Mesothelial cell of epicardium (in vitro differentiated cells): ENCODE results near the gene GREM1. TPM values are rescaled to one million over a fixed set of nuclear protein-coding genes. Genes with fewer than 3 reads are reported as not detected.

Experiments
- DNase-seq, 2 experiments: peaks; one replicate each; pipeline ENCODE4 v3.0.0; 2021; ENCODE audit warnings: low spot score in 2 of 2; ENCODE audit not compliant: unreplicated experiment in 2 of 2
- H3K27ac Mint-ChIP-seq: 2 replicates; pipeline ENCODE4 v1.8.0; 2021; ENCODE audit warnings: mixed read lengths
- H3K27me3 Mint-ChIP-seq: 2 replicates; pipeline ENCODE4 v1.8.0; 2021; ENCODE audit warnings: low read depth, mixed read lengths
- H3K36me3 Mint-ChIP-seq: 2 replicates; pipeline ENCODE4 v1.8.0; 2021; ENCODE audit warnings: mixed read lengths
- H3K4me1 Mint-ChIP-seq: 2 replicates; pipeline ENCODE4 v1.8.0; 2021; ENCODE audit warnings: mixed read lengths
- H3K4me3 Mint-ChIP-seq: 2 replicates; pipeline ENCODE4 v1.8.0; 2021; ENCODE audit warnings: mild to moderate bottlenecking, moderate library complexity, mixed read lengths
- H3K9me3 Mint-ChIP-seq: 2 replicates; pipeline ENCODE4 v1.8.0; 2021; ENCODE audit warnings: mixed read lengths
- total RNA-seq: library from RNA; stranded (reverse); gene quantifications from 3 replicates; pipeline ENCODE4 v1.2.1, GENCODE V29; 2021
- TF ChIP-seq, protein P1 (sequence below): fragments of 200-600 bp; sonication (generic); IDR thresholded peaks from one replicate; pipeline ENCODE4 v1.5.0; 2021; ENCODE audit warnings: antibody characterized with exemption; ENCODE audit not compliant: unreplicated experiment

Gene GREM1
- total RNA-seq, 1 donor from 2014 or later, result 2.2 TPM

DNA sequence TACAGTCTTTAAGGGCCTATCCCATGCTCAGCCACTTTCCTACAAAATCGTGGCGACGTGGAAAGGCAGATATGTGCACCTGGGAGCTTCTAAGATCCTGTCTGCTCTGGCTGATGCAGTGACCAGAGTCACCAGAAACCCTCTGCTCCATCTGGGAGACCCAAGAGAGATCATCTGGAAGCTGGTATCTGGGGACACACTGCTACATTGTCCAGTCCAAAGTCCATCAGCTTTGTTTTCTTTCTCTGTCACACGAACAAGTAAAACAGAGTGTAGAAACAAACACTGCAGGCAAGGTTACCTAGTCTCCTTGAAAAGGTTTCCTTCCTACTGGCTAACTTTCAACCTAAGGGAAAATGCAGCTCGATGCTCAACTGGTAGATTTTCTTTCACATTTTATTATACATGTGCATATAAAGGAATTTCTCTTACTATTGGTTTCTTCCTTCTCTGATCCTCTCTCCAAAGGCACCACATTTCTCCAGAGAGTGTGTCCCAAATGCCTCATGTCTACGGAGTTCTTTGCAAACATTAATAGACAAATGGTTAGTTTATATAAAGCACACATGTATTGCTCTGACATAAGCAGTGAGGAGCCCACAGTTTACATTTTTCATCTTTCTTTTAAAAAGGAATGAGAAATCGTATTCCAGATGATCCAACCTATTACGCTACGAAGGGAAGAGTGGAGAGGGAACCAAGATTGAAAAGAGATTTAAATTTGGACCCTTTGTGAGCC lies 8.3 kb upstream of the GREM1 start:
- Mint-ChIP-seq H3K27me3 (peaks cover 69% of the 10 kb centered on the region), H3K27ac (no peak overlapping the region), H3K4me3 (no peak overlapping the region)

DNA sequence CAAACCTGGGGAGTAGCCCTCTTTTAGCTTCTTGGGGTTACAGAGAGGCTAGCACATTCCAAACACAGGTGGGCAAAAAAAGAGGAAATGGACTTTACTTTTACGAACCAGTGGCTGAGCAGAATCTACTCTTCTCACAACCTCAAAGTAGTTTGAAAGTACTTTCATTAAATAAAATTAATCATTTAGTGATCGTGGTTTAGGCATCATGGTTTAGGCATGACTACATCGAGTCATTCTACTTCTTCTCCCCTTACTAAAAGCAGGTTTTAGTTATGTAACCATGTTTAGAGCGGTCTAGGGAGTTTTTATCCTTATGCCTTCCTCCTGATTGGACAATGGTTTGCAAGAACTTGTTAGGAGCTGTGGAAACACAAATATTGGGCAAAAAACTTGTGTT lies 2.5 kb upstream of the GREM1 start:
- no peak for DNase-seq
- no peak overlapping the region for H3K4me3 Mint-ChIP-seq
- no peak overlapping the region for H3K27ac Mint-ChIP-seq
- H3K9me3 Mint-ChIP-seq, result no peaks in the 10 kb centered on the region
- H3K36me3 Mint-ChIP-seq, result no peaks in the 10 kb centered on the region
- peaks cover 85% of the 10 kb centered on the region for H3K27me3 Mint-ChIP-seq
- TF ChIP-seq, protein P1, sequence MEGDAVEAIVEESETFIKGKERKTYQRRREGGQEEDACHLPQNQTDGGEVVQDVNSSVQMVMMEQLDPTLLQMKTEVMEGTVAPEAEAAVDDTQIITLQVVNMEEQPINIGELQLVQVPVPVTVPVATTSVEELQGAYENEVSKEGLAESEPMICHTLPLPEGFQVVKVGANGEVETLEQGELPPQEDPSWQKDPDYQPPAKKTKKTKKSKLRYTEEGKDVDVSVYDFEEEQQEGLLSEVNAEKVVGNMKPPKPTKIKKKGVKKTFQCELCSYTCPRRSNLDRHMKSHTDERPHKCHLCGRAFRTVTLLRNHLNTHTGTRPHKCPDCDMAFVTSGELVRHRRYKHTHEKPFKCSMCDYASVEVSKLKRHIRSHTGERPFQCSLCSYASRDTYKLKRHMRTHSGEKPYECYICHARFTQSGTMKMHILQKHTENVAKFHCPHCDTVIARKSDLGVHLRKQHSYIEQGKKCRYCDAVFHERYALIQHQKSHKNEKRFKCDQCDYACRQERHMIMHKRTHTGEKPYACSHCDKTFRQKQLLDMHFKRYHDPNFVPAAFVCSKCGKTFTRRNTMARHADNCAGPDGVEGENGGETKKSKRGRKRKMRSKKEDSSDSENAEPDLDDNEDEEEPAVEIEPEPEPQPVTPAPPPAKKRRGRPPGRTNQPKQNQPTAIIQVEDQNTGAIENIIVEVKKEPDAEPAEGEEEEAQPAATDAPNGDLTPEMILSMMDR, result no peak
- H3K4me1 Mint-ChIP-seq, result peaks cover 25% of the 10 kb centered on the region

More for the DNA sequence above, 8.3 kb upstream of the GREM1 start:
- Mint-ChIP-seq H3K4me1 (peaks cover 7% of the 10 kb centered on the region), H3K36me3 (no peaks in the 10 kb centered on the region), H3K9me3 (no peaks in the 10 kb centered on the region)
- no peak for DNase-seq
- TF ChIP-seq, protein P1, result no peak

DNA sequence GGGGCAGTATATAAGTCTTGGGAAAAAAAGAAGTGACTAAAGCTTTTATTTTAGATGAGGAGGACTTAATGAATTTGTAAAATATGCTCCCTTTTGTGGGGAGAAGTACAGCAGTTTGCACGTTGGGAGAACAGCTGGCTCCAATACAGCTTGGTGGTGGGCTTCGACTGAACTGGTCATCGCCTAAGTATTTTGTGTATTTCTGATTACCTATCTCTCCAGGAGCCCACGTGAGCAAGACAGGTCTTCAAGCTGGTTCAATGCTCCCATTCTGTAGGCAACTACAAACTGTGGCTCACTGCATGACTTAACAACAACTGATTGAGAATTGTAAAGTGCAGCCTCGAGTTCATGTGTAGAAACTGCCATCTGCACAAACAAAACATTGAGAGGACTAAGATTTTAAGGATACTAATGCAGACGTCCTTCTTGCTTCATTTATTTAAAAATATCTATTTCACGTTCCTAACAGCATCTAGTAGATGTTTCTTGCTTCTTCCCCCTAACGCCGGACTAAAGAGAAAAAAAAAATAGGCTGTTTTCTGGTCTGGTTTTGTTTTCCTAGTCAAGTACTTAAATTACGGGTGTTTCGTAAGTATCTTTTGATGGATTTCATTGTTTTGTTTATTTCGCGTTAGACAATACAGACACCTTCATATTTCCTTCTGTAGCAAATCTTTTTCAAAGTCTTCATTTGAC lies 1.4 kb upstream of the GREM1 start:
- no peaks in the 10 kb centered on the region for H3K36me3 Mint-ChIP-seq
- H3K9me3 Mint-ChIP-seq, result no peaks in the 10 kb centered on the region
- peaks cover 25% of the 10 kb centered on the region for H3K4me1 Mint-ChIP-seq
- no peak for DNase-seq
- H3K4me3 Mint-ChIP-seq, result no peak overlapping the region
- TF ChIP-seq, protein P1, result no peak
- no peak overlapping the region for H3K27ac Mint-ChIP-seq
- peaks cover 92% of the 10 kb centered on the region for H3K27me3 Mint-ChIP-seq

DNA sequence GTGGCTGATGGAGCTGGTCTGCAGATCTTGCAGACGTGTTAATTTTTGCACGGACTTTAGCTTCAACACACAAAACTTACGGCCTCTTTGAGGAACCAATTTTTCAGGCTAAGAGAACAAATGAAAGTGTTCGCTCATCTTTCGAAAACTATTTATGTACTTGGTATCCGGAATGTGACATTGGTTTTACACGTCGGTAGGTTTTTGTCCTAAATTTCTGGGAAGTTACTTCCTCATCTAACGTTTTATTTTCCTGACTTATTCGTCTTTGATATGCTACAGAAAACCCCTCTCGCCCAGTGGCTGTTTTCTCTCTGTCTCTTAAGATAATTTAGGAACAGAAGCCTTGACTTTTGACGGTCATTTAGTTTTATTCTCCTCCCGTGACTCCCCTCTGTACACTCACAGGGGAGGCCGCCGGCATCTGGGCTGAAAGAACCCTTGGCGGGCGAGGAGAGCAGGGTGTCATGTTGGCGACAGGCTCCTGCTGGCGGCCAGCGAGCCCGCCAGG lies 834 bp upstream of the GREM1 start:
- Mint-ChIP-seq H3K9me3 (no peaks in the 10 kb centered on the region), H3K4me1 (peaks cover 25% of the 10 kb centered on the region), H3K27ac (no peak overlapping the region), H3K4me3 (no peak overlapping the region), H3K27me3 (peaks cover 95% of the 10 kb centered on the region), H3K36me3 (no peaks in the 10 kb centered on the region)
- no peak for DNase-seq
- TF ChIP-seq, protein P1, result no peak

DNA sequence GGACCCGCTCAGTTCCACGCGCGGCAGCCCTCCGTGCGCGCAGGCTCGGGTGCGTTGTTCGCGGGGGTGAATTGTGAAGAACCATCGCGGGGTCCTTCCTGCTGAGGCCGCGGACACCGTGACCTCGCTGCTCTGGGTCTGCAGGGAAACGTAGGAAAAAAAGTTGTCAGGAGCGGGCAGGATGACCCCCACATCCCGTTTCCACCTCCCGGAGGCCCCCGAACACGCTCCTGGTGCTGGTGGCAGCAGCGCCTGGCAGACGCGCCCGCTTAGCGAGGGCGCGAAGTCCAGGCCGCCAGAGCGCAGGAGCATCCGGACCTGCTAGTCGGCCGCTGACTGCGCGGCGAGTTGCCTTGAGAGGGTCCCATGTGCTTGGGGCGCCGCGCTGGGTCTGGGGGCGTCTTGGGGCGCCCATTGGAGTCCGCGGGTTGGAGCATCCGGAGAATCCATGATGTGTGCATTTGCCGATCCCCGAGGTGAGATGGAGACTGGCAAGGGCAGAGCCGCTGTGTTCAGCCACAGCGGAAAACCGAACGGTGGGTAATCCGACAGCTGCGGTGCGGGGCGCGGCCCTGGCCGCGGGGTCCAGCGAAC lies 520 bp downstream of the GREM1 start:
- TF ChIP-seq, protein P1, result no peak
- Mint-ChIP-seq H3K4me3 (peak overlapping the region; percentile 63), H3K9me3 (no peaks in the 10 kb centered on the region), H3K27ac (no peak overlapping the region), H3K27me3 (peaks cover 95% of the 10 kb centered on the region), H3K36me3 (no peaks in the 10 kb centered on the region), H3K4me1 (peaks cover 25% of the 10 kb centered on the region)
- peak in 1 of 2 experiments; percentile 44 for DNase-seq
